GM19452 (cell line): ENCODE measurements around the gene ASB2.
A peak's percentile ranks its signal among the peaks of the same experiment; 100 is the strongest.

ENCODE experiments used
- ATAC-seq: cut with Tn5 transposase; IDR thresholded peaks from one replicate; pipeline ENCODE4 v1.9.1; 2021; ENCODE audit not compliant: unreplicated experiment

Gene ASB2

DNA sequence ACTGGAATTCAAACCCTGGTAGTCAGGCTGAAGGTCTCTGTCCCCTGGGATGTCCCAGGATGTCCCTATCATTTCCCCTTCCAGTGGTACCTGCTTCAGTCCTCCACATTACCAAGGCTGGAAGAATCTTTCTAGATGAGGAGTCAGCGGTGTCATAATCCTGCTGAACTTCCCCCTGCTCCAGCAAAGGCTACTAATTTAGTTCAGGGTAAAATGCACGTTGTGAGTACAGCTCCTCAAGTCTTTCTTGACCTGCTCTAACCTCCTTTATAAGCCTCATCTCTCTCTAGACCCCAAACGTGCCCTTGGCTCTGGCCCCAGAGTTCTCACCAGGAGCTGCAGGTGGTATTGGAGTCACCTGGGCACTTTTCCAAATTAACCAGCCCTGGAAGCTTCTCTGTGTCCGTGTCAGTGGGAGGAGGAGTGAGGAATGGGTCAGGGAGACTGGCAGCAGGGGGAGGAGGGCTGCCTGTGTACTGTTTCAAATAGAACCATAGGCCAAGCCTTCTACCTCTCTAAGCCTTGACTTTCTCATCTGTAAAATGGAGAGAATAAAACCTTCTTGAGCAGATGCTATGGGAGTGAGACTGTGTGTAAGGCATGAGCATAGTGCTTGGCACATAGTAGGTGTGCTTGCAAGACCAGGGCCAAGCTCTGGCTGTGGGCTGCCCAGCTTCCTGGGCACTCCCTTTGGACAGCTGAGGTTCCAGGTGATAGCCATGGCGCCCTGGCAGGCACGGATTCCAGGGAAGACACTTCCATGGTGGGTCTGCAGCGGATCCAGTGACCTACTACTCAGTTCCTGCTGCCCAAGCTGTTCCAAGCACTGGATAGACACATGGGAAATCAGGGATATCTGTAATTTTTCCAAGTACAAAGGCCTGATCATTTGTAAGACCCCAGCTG, 24.5 kb downstream of the ASB2 start:
- no peak for ATAC-seq

DNA sequence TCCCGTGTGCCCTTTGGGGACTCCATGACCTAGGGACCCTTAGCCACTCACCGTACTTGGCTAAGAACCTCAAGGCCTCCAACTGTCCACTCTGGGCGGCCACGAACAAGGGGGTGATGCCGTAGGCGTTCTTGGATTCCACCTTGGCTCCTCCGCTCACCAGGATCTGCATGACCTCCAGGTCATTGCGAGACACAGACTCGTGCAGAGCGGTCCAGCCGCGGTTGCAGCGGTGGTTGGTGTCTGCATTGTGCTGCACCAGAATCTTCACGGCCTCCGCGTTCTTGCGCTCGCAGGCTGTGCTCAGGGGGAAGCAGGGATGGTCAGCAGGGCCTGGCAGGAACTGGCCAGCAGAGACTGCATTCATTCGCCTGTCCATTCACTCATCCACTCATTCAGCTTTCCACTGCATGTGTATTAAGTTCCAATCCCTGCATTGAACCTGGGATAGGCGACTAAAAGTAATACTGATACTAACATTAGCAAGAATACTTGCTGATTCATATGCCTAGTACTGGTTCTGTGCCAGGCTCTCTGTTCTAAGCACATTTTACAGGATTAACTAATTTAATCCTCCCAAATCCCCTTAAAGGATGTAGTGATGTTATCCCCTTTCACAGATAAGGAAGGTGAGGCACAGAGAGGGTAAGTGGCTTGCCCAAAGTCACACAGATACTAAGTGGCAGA, 25.3 kb downstream of the ASB2 start:
- ATAC-seq, result no peak

- ATAC-seq, result no peak
Measured at GRCh38 chr14:93949511-93950075, 26.8 kb downstream of the ASB2 start.

DNA sequence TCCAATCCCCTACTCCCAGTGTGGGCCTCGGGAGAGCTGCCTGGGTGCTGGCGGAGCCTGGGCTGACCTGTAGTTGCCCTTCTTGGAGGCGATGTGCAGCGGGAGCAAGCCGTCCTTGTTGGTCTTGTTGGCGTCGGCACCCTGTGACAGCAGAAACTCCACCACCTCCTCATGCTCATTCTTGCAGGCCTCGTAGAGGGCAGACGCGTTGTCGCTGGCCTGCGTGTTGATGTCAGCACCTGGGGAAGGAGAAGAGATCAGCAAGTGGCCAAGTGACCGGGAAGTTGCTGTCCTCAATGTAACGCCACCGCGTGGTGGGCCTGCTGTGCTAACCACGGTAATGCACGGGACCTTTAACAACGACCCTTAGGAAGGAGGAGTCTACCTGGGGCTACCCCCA, 29.1 kb downstream of the ASB2 start:
- no peak for ATAC-seq

GRCh38 chr14:93946541-93947090, 29.8 kb downstream of the ASB2 start:
- no peak for ATAC-seq

DNA sequence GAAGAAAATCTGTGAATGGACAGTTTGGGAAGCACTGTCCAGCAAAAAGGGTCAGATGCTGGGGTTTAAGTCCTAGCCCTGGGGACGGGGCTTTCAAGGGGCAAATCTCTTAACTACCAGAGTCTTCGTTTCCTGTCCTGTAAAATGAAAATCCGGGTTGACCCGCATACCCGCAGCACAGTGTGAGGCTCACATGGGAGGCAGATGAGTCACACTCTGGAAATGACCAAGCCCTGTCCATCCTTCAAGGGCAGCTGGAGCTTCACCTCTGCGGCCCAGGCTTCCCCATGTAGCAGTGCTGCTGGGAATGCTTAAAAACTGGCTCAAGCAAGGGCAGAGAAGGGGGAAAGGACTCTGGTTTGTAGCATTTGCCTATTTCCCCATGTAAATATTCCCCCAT, 30.3 kb downstream of the ASB2 start:
- ATAC-seq, result no peak

GRCh38 chr14:93945070-93945399, 31.3 kb downstream of the ASB2 start:
- ATAC-seq, result no peak

- no peak for ATAC-seq
Measured at GRCh38 chr14:93944348-93945069, 31.9 kb downstream of the ASB2 start.

GRCh38 chr14:93943930-93944329, 32.4 kb downstream of the ASB2 start:
- no peak for ATAC-seq

GRCh38 chr14:93943052-93943451, 33.3 kb downstream of the ASB2 start:
- ATAC-seq, result no peak

GRCh38 chr14:93941293-93941910, 35.0 kb downstream of the ASB2 start:
- no peak for ATAC-seq

DNA sequence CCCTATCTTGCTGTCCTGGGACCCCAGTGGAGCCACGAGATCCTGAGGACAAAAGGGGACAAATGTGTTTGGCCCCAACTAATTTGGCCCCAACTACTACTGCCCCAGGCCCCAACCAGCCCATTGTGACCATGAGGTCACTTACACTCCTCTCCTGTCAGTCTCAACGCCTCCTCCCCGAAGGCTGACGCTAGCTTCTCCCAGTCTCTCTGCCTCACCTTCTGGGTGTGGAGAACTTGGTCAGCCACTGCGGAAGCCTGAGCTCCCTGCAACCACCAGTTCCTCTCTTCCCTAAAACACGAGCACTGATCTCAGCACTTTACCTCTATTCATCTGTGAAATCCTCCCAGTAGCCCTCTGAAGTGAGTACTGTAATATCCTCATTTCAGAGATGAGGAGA, 35.9 kb downstream of the ASB2 start:
- no peak for ATAC-seq

DNA sequence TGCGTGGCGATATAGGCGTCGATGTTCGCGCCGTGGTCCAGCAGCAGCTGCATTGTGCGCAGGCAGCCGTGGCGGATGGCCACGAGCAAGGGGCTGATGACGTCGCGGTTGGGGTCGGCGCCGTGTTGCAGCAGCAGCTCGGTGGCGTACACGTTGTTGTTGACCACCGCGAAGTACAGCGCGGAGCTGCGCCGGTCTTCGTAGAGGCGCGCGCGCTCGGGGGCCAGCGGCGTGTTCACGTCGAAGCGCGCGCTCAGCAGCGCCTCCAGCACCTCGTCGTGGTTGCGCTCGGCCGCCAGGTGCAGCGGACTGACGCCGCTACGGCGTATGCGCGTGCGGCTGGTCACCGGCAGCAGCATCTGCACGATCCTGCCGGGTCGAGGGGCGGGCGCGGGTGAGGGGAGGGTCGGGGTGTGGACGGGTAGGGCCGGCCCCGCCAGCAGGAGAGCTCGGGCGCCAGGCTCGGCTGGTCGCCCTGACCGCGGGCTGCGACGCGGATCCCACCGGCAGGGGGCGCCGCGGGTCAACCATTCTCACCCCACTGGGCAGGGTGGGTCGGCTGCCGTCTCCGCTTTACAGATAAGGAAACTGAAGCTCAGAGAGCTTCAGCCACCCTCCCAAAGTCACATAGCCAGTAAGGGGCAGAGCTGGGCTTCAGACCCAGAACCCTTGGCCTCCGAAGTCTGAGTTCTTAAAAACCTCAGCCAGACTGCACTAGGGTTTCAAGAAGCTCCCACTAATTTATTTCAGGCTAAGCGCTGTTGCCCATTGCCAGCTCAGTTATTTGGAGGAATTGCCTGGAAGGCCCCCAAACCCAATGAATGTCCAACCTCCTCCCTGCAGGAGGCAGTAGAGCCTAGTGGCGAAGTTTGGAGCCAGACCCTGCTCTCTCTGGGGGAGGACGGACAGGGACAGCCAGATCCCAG, 36.8 kb downstream of the ASB2 start:
- peak; percentile 91 for ATAC-seq

- no peak for ATAC-seq
Measured at GRCh38 chr14:93938751-93939303, 37.5 kb downstream of the ASB2 start.

GRCh38 chr14:93937519-93937918, 38.9 kb downstream of the ASB2 start:
- ATAC-seq, result no peak

DNA sequence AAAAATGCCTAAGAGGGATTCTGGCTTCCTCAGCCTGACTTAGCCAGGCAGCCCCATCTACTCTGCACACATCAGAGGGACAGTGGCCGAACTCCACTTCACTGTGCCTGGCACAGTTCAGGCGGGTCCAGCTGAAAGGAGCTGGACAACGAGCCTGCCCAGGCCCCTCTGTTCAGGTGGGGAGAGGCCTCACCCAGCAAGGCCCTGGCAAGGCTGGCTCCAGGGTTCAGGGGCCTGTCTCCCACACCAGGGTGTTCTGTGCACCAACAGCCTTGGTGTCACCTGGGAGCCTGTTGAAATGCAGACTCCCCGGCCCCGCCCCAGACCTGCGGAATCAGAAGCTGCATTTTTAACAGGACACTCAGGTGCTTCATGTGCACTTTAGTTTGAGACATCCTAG, 39.4 kb downstream of the ASB2 start:
- ATAC-seq, result no peak

DNA sequence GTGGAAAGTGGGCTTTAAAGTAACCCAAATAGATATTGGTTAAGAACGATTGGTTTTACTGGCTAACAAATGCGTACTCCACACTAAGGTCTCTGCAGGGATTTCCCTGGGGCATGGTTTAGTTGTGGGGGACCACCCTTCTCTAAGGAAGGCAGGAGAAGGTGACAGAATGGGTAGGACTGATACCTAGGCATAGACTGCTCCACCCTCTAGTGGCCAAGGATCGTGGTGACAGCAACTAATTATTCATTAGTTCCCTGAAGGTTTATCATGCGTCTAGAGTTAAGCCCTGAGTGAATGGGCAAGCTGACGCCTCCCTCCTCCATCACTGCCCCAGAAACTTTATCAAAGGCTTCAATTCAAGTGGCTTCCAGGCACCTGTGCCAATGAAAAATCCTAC, 40.1 kb downstream of the ASB2 start:
- ATAC-seq, result no peak

- no peak for ATAC-seq
Measured at GRCh38 chr14:93935213-93935612, 41.2 kb downstream of the ASB2 start.

DNA sequence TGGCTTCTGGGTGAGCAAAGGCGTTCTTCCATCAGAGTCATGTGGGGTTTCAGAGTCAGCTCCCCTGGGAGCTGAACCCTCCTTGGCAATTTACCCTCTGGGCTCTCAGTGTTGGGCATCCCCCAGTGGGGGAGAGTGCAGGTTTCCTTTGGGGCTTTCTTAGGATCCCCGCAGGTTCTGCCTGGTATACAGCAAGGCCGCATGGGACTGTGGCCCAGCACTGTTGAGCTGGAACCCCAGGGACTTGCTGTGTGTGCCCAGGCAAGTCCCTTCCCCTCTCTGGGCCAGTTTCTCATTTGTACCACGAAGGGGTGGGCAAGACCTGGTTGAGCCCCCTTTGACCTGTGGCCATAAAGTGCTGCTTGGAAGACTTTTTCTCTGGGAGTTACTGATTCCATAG, 43.7 kb downstream of the ASB2 start:
- no peak for ATAC-seq

DNA sequence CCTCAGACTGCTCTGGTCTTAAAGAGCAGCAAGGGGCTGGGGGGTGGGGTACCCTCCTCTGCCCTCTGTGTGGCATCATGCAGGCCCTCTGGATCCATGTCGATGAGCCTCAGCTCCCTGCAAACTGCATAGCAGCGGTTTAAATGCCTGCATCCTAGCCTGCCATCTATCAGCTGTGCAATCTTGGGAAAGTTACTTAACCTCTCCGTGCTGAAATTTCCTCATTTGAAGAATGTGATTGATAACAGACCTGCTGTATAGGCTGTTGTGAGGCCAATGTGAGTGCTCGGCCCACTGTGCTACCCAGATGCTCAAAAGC, 45.4 kb downstream of the ASB2 start:
- no peak for ATAC-seq
